Upper lobe of left lung (tissue), 6 donors: Measurements from ENCODE around the gene FAM110C. TPM values are rescaled to one million over a fixed set of nuclear protein-coding genes. Genes with fewer than 3 reads are reported as not detected.
A peak's percentile ranks its signal among the peaks of the same experiment; 100 is the strongest.

Experiments
- ATAC-seq, 2 donors: fragments of 200-7000 bp; cut with Tn5 transposase; one replicate each; pipeline ENCODE4 v1.9.1; 2022; ENCODE audit warnings: mild to moderate bottlenecking in 2 of 2, moderate library complexity in 2 of 2; ENCODE audit not compliant: low FRiP score in 2 of 2
- DNase-seq, 2 donors: peaks; one replicate each; pipeline ENCODE4 v3.0.0-alpha.2; 2019 to 2020
- H3K27ac ChIP-seq, 4 donors: fragments of 200-600 bp; sonication (generic); one replicate each; pipeline ENCODE4 v1.5.1; 2016 to 2019
- H3K27me3 ChIP-seq, 4 donors: fragments of 200-600 bp; sonication (generic); one replicate each; pipeline ENCODE4 v1.5.1; 2017 to 2019
- H3K36me3 ChIP-seq, 4 donors: fragments of 200-600 bp; sonication (generic); one replicate each; pipeline ENCODE4 v1.5.1; 2016 to 2019
- H3K4me1 ChIP-seq, 4 donors: fragments of 200-600 bp; sonication (generic); one replicate each; pipeline ENCODE4 v1.5.1; 2018 to 2019
- H3K4me3 ChIP-seq, 4 donors: fragments of 200-600 bp; sonication (generic); one replicate each; pipeline ENCODE4 v1.5.1; 2017 to 2019; ENCODE audit warnings: mild to moderate bottlenecking in 2 of 4, moderate library complexity in 1 of 4
- H3K9me3 ChIP-seq, 4 donors: fragments of 200-600 bp; sonication (generic); one replicate each; pipeline ENCODE4 v1.5.1; 2018 to 2019
- EP300 ChIP-seq, 4 donors: sonication (generic); formaldehyde crosslinking; IDR thresholded peaks; one replicate each; pipeline ENCODE4 v1.5.1; 2017; ENCODE audit warnings: antibody characterized with exemption in 4 of 4, control low read depth in 2 of 4
- POLR2A ChIP-seq, 4 donors: fragments of 450-650 bp; IDR thresholded peaks; one replicate each; pipeline ENCODE4 v1.5.1; 2016 to 2017; ENCODE audit warnings: antibody characterized with exemption in 4 of 4, mild to moderate bottlenecking in 2 of 4
- POLR2AphosphoS5 ChIP-seq, 2 donors: sonication (generic); formaldehyde crosslinking; IDR thresholded peaks; one replicate each; pipeline ENCODE4 v1.5.1; 2017; ENCODE audit warnings: antibody characterized with exemption in 2 of 2
- WGBS, 2 donors: methylation state at CpG; one replicate each; pipeline ENCODE4 v1.1.5; 2017 to 2018; 5-methylcytosine and 5-hydroxymethylcytosine counted together
- total RNA-seq, 6 donors: library from RNA; depleted of rRNA in 4 of 6; stranded (reverse); fragments of >200 nt in 4 of 6; gene quantifications; one replicate each; pipeline versions ENCODE4 v1.1.0 to v1.2.1, GENCODE V29; 2016 to 2021
- TF ChIP-seq, protein P1 (sequence below), 6 experiments: fragments of 450-650 bp in 4 of 6; fragments of 200-600 bp in 2 of 6; sonication (generic) in 2 of 6; IDR thresholded peaks; one replicate each; pipeline ENCODE4 v1.5.1; 2016 to 2019; ENCODE audit warnings: antibody characterized with exemption in 6 of 6
- donor health status: DM: no; HTN: no; CAD: no; lungs with moderate emphysema.
- donor health status: DM: no; HTN: yes; CAD: no; lungs with severe emphysema.

FAM110C gene
- total RNA-seq = 1 to 10 TPM; 2.7 to 6.7 (median 4.5) TPM

GRCh38 chr2:46471-47345 is at the start of gene FAM110C:
TSS of gene FAM110C (minus strand) at chr2:46505. CDS start at chr2:46385, 120 bp downstream.
- DNase-seq (peak; percentile 86 to 95), ATAC-seq (peak; percentile 80 to 82)
- TF ChIP-seq EP300 (IDR thresholded peaks at IDR 0.05) (peak in 1 of 4 donors; percentile 6), POLR2A (IDR thresholded peaks at IDR 0.05) (peak in 3 of 4 donors; percentile 18 to 53 (median 51)), POLR2AphosphoS5 (IDR thresholded peaks at IDR 0.05) (peak in 1 of 2 donors; percentile 38)
- TF ChIP-seq, protein P1, sequence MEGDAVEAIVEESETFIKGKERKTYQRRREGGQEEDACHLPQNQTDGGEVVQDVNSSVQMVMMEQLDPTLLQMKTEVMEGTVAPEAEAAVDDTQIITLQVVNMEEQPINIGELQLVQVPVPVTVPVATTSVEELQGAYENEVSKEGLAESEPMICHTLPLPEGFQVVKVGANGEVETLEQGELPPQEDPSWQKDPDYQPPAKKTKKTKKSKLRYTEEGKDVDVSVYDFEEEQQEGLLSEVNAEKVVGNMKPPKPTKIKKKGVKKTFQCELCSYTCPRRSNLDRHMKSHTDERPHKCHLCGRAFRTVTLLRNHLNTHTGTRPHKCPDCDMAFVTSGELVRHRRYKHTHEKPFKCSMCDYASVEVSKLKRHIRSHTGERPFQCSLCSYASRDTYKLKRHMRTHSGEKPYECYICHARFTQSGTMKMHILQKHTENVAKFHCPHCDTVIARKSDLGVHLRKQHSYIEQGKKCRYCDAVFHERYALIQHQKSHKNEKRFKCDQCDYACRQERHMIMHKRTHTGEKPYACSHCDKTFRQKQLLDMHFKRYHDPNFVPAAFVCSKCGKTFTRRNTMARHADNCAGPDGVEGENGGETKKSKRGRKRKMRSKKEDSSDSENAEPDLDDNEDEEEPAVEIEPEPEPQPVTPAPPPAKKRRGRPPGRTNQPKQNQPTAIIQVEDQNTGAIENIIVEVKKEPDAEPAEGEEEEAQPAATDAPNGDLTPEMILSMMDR (IDR thresholded peaks at IDR 0.05) = peak in 1 of 6 experiments; percentile 7
- Histone ChIP-seq H3K27me3 (peaks cover 0 to 19% (median 7%) of the 10 kb centered on the region in 4 donors), H3K27ac (peak within 1 kb of the TSS; percentile 80 to 88 (median 83)), H3K36me3 (no peaks in the 10 kb centered on the region), H3K4me1 (peaks cover 5 to 28% (median 18%) of the 10 kb centered on the region in 4 donors), H3K9me3 (no peaks in the 10 kb centered on the region), H3K4me3 (peak within 1 kb of the TSS; percentile 53 to 66 (median 60))
- WGBS, 2 donors = 4 to 9% methylated on average over 12 to 38 of the region's 75 CpGs

GRCh38 chr2:92326-92725 is 46.0 kb upstream of the FAM110C start:
- TF ChIP-seq EP300 (IDR thresholded peaks at IDR 0.05) = no peak
- Histone ChIP-seq H3K36me3 (no peaks in the 10 kb centered on the region), H3K9me3 (peaks cover 0 to 3% (median 0%) of the 10 kb centered on the region in 4 donors), H3K4me3 (no peak overlapping the region), H3K27ac (no peak overlapping the region), H3K27me3 (no peaks in the 10 kb centered on the region), H3K4me1 (no peaks in the 10 kb centered on the region)
- ATAC-seq (no peak), DNase-seq (no peak)
- WGBS, 2 donors = 51% methylated on average over 3 of the region's 3 CpGs; no CpG with 5 or more reads in 1 of the 2 donors

DNA sequence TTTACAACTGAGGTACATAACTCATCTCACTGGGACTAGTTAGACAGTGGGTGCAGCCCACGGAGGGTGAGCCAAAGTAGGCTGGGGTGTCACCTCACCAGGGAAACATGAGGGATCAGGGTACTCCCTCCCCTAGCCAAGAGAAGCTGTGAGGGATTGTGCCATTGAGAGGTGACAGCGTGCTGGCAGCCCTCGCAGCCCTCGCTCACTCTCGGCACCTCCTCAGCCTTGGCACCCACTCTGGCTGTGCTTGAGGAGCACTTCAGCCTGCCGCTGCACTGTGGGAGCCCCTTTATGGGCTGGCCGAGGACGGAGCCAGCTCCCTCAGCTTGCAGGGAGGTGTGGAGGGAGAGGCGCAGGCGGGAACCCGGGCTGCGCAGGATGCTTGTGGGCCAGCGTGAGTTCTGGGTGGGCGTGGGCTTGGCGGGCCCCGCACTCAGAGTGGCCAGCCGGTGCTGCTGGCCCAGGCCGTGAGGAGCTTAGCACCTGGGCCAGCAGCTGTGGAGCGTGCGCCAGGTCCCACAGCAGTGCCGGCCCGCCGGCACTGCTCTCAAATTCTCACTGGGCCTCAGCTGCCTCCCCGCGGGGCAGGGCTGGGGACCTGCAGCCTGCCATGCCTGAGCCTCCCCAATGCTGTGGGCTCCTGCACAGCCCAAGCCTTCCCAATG is 44.5 kb upstream of the FAM110C start:
- 78 to 100% methylated on average over 1 to 25 of the region's 25 CpGs for WGBS, 2 donors
- peak; percentile 43 to 65 for DNase-seq
- Histone ChIP-seq H3K27ac (no peak overlapping the region), H3K27me3 (no peaks in the 10 kb centered on the region), H3K4me1 (no peaks in the 10 kb centered on the region), H3K36me3 (no peaks in the 10 kb centered on the region), H3K4me3 (no peak overlapping the region), H3K9me3 (no peaks in the 10 kb centered on the region)
- ATAC-seq = no peak
- TF ChIP-seq POLR2A (IDR thresholded peaks at IDR 0.05) (no peak), EP300 (IDR thresholded peaks at IDR 0.05) (no peak), POLR2AphosphoS5 (IDR thresholded peaks at IDR 0.05) (no peak)
- TF ChIP-seq, protein P1 (IDR thresholded peaks at IDR 0.05) = no peak

- no peak for ATAC-seq
- Histone ChIP-seq H3K9me3 (no peaks in the 10 kb centered on the region), H3K4me1 (no peaks in the 10 kb centered on the region), H3K4me3 (no peak overlapping the region), H3K36me3 (no peaks in the 10 kb centered on the region), H3K27me3 (no peaks in the 10 kb centered on the region), H3K27ac (no peak overlapping the region)
- WGBS, 2 donors = 81 to 83% methylated on average over 4 of the region's 4 CpGs
- no peak for DNase-seq
- TF ChIP-seq EP300 (IDR thresholded peaks at IDR 0.05) = no peak
- TF ChIP-seq, protein P1 (IDR thresholded peaks at IDR 0.05) = no peak
- no peak for TF ChIP-seq POLR2A (IDR thresholded peaks at IDR 0.05)
- TF ChIP-seq POLR2AphosphoS5 (IDR thresholded peaks at IDR 0.05) = no peak
Observed at GRCh38 chr2:85761-86160, 39.5 kb upstream of the FAM110C start.

GRCh38 chr2:84121-84520 is 37.8 kb upstream of the FAM110C start:
- Histone ChIP-seq H3K9me3 (no peaks in the 10 kb centered on the region), H3K36me3 (no peaks in the 10 kb centered on the region), H3K4me3 (no peak overlapping the region), H3K27ac (no peak overlapping the region), H3K27me3 (no peaks in the 10 kb centered on the region), H3K4me1 (no peaks in the 10 kb centered on the region)
- no peak for DNase-seq
- ATAC-seq = no peak
- 73 to 83% methylated on average over 2 of the region's 2 CpGs for WGBS, 2 donors
- TF ChIP-seq, protein P1 (IDR thresholded peaks at IDR 0.05) = no peak
- TF ChIP-seq EP300 (IDR thresholded peaks at IDR 0.05) (no peak), POLR2AphosphoS5 (IDR thresholded peaks at IDR 0.05) (no peak), POLR2A (IDR thresholded peaks at IDR 0.05) (no peak)
